ENCODE measurements around the gene CEP20. TPM values are rescaled to one million over a fixed set of nuclear protein-coding genes. Genes with fewer than 3 reads are reported as not detected.

The CEP20 gene
- total RNA-seq, 1 donor = 48.9 TPM

- H3K36me3 ChIP-seq (ENCODE audit: insufficient read depth, low read length) = no peaks in the 10 kb centered on the region
- H3K27ac ChIP-seq (ENCODE audit: low read depth, low read length) = no peak overlapping the region
- peaks cover 26% of the 10 kb centered on the region for H3K27me3 ChIP-seq (ENCODE audit: insufficient read depth, low read length)
- DNase-seq (ENCODE audit: insufficient read length, low spot score, missing footprints) = no peak
- H3K4me1 ChIP-seq (ENCODE audit: insufficient read depth, low read length) = no peaks in the 10 kb centered on the region
- no peaks in the 10 kb centered on the region for H3K79me2 ChIP-seq (ENCODE audit: insufficient read depth, low read length)
- H3K4me3 ChIP-seq (ENCODE audit: insufficient read depth, low read length) = no peak overlapping the region
- no peak overlapping the region for H2AFZ ChIP-seq (ENCODE audit: low read length)
- no peak for TF ChIP-seq CTCF (IDR thresholded peaks at IDR 0.05; ENCODE audit: extremely low read depth, low read depth, low read length)
- no peak overlapping the region for H3K4me2 ChIP-seq (ENCODE audit: insufficient read depth, low read length)
- H3K9me3 ChIP-seq (ENCODE audit: low read depth, low read length) = no peaks in the 10 kb centered on the region
- no peaks in the 10 kb centered on the region for H4K20me1 ChIP-seq (ENCODE audit: insufficient read depth, low read length)
Measured at GRCh38 chr16:15825750-15826305, 62.6 kb downstream of the CEP20 start.

- H2AFZ ChIP-seq (ENCODE audit: low read length) = no peak overlapping the region
- no peak overlapping the region for H3K4me2 ChIP-seq (ENCODE audit: insufficient read depth, low read length)
- no peaks in the 10 kb centered on the region for H3K79me2 ChIP-seq (ENCODE audit: insufficient read depth, low read length)
- H3K27me3 ChIP-seq (ENCODE audit: insufficient read depth, low read length) = peaks cover 22% of the 10 kb centered on the region
- H4K20me1 ChIP-seq (ENCODE audit: insufficient read depth, low read length) = no peaks in the 10 kb centered on the region
- H3K27ac ChIP-seq (ENCODE audit: low read depth, low read length) = no peak overlapping the region
- H3K9me3 ChIP-seq (ENCODE audit: low read depth, low read length) = no peaks in the 10 kb centered on the region
- no peak overlapping the region for H3K4me3 ChIP-seq (ENCODE audit: insufficient read depth, low read length)
- no peak for TF ChIP-seq CTCF (IDR thresholded peaks at IDR 0.05; ENCODE audit: extremely low read depth, low read depth, low read length)
- no peak for DNase-seq (ENCODE audit: insufficient read length, low spot score, missing footprints)
- no peaks in the 10 kb centered on the region for H3K36me3 ChIP-seq (ENCODE audit: insufficient read depth, low read length)
- H3K4me1 ChIP-seq (ENCODE audit: insufficient read depth, low read length) = no peaks in the 10 kb centered on the region
Measured at GRCh38 chr16:15822957-15823356, 65.4 kb downstream of the CEP20 start.

GRCh38 chr16:15820837-15821236 is 67.6 kb downstream of the CEP20 start:
- Histone ChIP-seq H3K27ac (ENCODE audit: low read depth, low read length) (no peak overlapping the region), H2AFZ (ENCODE audit: low read length) (no peak overlapping the region), H3K36me3 (ENCODE audit: insufficient read depth, low read length) (no peaks in the 10 kb centered on the region), H3K27me3 (ENCODE audit: insufficient read depth, low read length) (peaks cover 22% of the 10 kb centered on the region), H3K4me3 (ENCODE audit: insufficient read depth, low read length) (no peak overlapping the region), H3K4me2 (ENCODE audit: insufficient read depth, low read length) (no peak overlapping the region), H4K20me1 (ENCODE audit: insufficient read depth, low read length) (no peaks in the 10 kb centered on the region), H3K9me3 (ENCODE audit: low read depth, low read length) (peaks cover 4% of the 10 kb centered on the region), H3K79me2 (ENCODE audit: insufficient read depth, low read length) (no peaks in the 10 kb centered on the region), H3K4me1 (ENCODE audit: insufficient read depth, low read length) (no peaks in the 10 kb centered on the region)
- TF ChIP-seq CTCF (IDR thresholded peaks at IDR 0.05; ENCODE audit: extremely low read depth, low read depth, low read length) = no peak
- no peak for DNase-seq (ENCODE audit: insufficient read length, low spot score, missing footprints)

- Histone ChIP-seq H3K79me2 (ENCODE audit: insufficient read depth, low read length) (no peaks in the 10 kb centered on the region), H3K27me3 (ENCODE audit: insufficient read depth, low read length) (peaks cover 34% of the 10 kb centered on the region), H3K4me3 (ENCODE audit: insufficient read depth, low read length) (no peak overlapping the region), H3K27ac (ENCODE audit: low read depth, low read length) (no peak overlapping the region), H2AFZ (ENCODE audit: low read length) (no peak overlapping the region), H3K9me3 (ENCODE audit: low read depth, low read length) (peaks cover 4% of the 10 kb centered on the region), H3K4me2 (ENCODE audit: insufficient read depth, low read length) (no peak overlapping the region), H4K20me1 (ENCODE audit: insufficient read depth, low read length) (no peaks in the 10 kb centered on the region), H3K36me3 (ENCODE audit: insufficient read depth, low read length) (no peaks in the 10 kb centered on the region), H3K4me1 (ENCODE audit: insufficient read depth, low read length) (no peaks in the 10 kb centered on the region)
- TF ChIP-seq CTCF (IDR thresholded peaks at IDR 0.05; ENCODE audit: extremely low read depth, low read depth, low read length) = no peak
- DNase-seq (ENCODE audit: insufficient read length, low spot score, missing footprints) = no peak
Measured at GRCh38 chr16:15819046-15819445, 69.4 kb downstream of the CEP20 start.
